Spleen (tissue), 11 donors: ENCODE results near the gene TDRD9. TPM values are rescaled to one million over a fixed set of nuclear protein-coding genes. Genes with fewer than 3 reads are reported as not detected.

Source experiments
- DNase-seq: peaks from one replicate; pipeline ENCODE4 v3.0.0-alpha.2; 2020
- H3K27ac ChIP-seq, 8 donors: fragments of 200-600 bp; sonication (generic) in 7 of 8; 1 replicate in 4 of 8; 2 replicates in 4 of 8; pipeline versions ENCODE4 v1.5.0 to v1.8.0; 2016 to 2021; ENCODE audit warnings: inconsistent platforms in 4 of 8, mild to moderate bottlenecking in 4 of 8, moderate library complexity in 1 of 8
- H3K27me3 ChIP-seq, 7 donors: fragments of 200-600 bp; sonication (generic) in 6 of 7; replicated peaks in 1 of 7; 1 replicate in 4 of 7; 2 replicates in 3 of 7; pipeline versions ENCODE4 v1.5.0 to v1.8.0; 2016 to 2021; ENCODE audit warnings: inconsistent platforms in 3 of 7, mild to moderate bottlenecking in 1 of 7
- H3K36me3 ChIP-seq, 6 donors: fragments of 200-600 bp; sonication (generic) in 5 of 6; 1 replicate in 4 of 6; 2 replicates in 2 of 6; pipeline versions ENCODE4 v1.5.0 to v1.8.0; 2016 to 2021; ENCODE audit warnings: inconsistent platforms in 2 of 6
- H3K4me1 ChIP-seq, 6 donors: fragments of 200-600 bp; sonication (generic) in 5 of 6; 1 replicate in 3 of 6; 2 replicates in 3 of 6; pipeline versions ENCODE4 v1.5.0 to v1.8.0; 2016 to 2021; ENCODE audit warnings: inconsistent platforms in 3 of 6
- H3K4me3 ChIP-seq, 8 donors: fragments of 200-600 bp; sonication (generic) in 7 of 8; 1 replicate in 4 of 8; 2 replicates in 4 of 8; pipeline versions ENCODE4 v1.5.0 to v1.8.0; 2016 to 2021; ENCODE audit warnings: inconsistent platforms in 4 of 8, mild to moderate bottlenecking in 4 of 8, moderate library complexity in 2 of 8
- H3K9me3 ChIP-seq, 8 donors: fragments of 200-600 bp; sonication (generic) in 7 of 8; 1 replicate in 4 of 8; 2 replicates in 4 of 8; pipeline versions ENCODE4 v1.5.0 to v1.8.0; 2016 to 2021; ENCODE audit warnings: inconsistent platforms in 4 of 8
- CTCF ChIP-seq, 11 experiments: fragments of 200-600 bp in 7 of 11; fragments of 450-650 bp in 4 of 11; sonication (generic) in 4 of 11; IDR thresholded peaks in 8 of 11; conservative IDR thresholded peaks in 3 of 11; 1 replicate in 7 of 11; 2 replicates in 4 of 11; pipeline versions ENCODE4 v1.4.0 to v1.8.0; 2016 to 2021; ENCODE audit warnings: antibody characterized with exemption in 11 of 11, inconsistent platforms in 4 of 11, mild to moderate bottlenecking in 1 of 11
- POLR2A ChIP-seq, 3 donors: fragments of 450-650 bp; IDR thresholded peaks; one replicate each; pipeline ENCODE4 v1.5.1; 2017; ENCODE audit warnings: antibody characterized with exemption in 3 of 3, mild to moderate bottlenecking in 1 of 3
- POLR2AphosphoS5 ChIP-seq, 3 donors: sonication (generic); formaldehyde crosslinking; IDR thresholded peaks; one replicate each; pipeline ENCODE4 v1.5.1; 2017; ENCODE audit warnings: antibody characterized with exemption in 3 of 3
- WGBS, 5 donors: extraction: QIAGEN DNeasy Blood & Tissue Kit in 3 of 5; methylation state at CpG; one replicate each; pipeline versions ENCODE4 v1.1.5 to v1.1.7; 2013 to 2018; 5-methylcytosine and 5-hydroxymethylcytosine counted together
- intact Hi-C: fragments of 100-400 bp; cut with DNase I; formaldehyde crosslinking; loops from one replicate; pipeline ENCODE4 v1.15.0; 2023; ENCODE audit warnings: low total_unique reads
- polyA plus RNA-seq, 3 donors: library from polyadenylated mRNA; stranded (reverse); fragments of 200-250 nt; gene quantifications; one replicate each; pipeline ENCODE4 v1.2.1, GENCODE V29; 2013
- total RNA-seq, 7 donors: library from RNA; depleted of rRNA in 3 of 7; stranded (reverse); fragments of >200 nt in 3 of 7; fragmentation: NEBNext Ultra II Directional in 4 of 7; extraction: Animal tissue kit (Norgen Biotek cat#: 25700) in 4 of 7; gene quantifications; one replicate each; pipeline versions ENCODE4 v1.1.0 to v1.2.1, GENCODE V29; 2016 to 2021
- donor health status: healthy with polysubstance abuse.
- donor health status: DM: no; HTN: no; CAD: no; lungs with moderate emphysema.
- donor health status: DM: no; HTN: no; CAD: no.
- donor health status: Bipolar disorder and iron deficiency.
- donor health status: healthy.
- donor health status: DM: no; HTN: no; CAD: no.
- donor health status: DM: yes; HTN: yes; CAD: no.

Gene TDRD9
- total and polyA plus RNA-seq, 10 donors, result 0.70 to 18.7 (median 8.0) TPM

- Histone ChIP-seq H3K9me3 (no peaks in the 10 kb centered on the region), H3K4me1 (no peaks in the 10 kb centered on the region), H3K27ac (no peak overlapping the region), H3K4me3 (no peak overlapping the region), H3K27me3 (peaks cover 0 to 18% (median 0%) of the 10 kb centered on the region in 7 donors), H3K36me3 (peaks cover 0 to 6% (median 0%) of the 10 kb centered on the region in 6 donors)
- WGBS, 5 donors, result 56 to 63% (median 59%) methylated on average over 11 of the region's 11 CpGs
- DNase-seq, result no peak
- intact Hi-C loops, result no loop called here
- no peak for TF ChIP-seq CTCF (IDR thresholded peaks at IDR 0.05 in 8 of 11, conservative IDR thresholded peaks at IDR 0.05 in 3 of 11)
- TF ChIP-seq POLR2AphosphoS5 (IDR thresholded peaks at IDR 0.05), result no peak
- TF ChIP-seq POLR2A (IDR thresholded peaks at IDR 0.05), result no peak
Observed at GRCh38 chr14:104016873-104017650, 88.8 kb downstream of the TDRD9 start.

GRCh38 chr14:104019029-104019428 is 90.8 kb downstream of the TDRD9 start:
- intact Hi-C loops, result no loop called here
- H3K36me3 ChIP-seq, result peaks cover 0 to 6% (median 0%) of the 10 kb centered on the region in 6 donors
- TF ChIP-seq POLR2AphosphoS5 (IDR thresholded peaks at IDR 0.05), result no peak
- TF ChIP-seq POLR2A (IDR thresholded peaks at IDR 0.05), result no peak
- no peak for TF ChIP-seq CTCF (IDR thresholded peaks at IDR 0.05 in 8 of 11, conservative IDR thresholded peaks at IDR 0.05 in 3 of 11)
- H3K9me3 ChIP-seq, result no peaks in the 10 kb centered on the region
- peaks cover 0 to 18% (median 0%) of the 10 kb centered on the region in 7 donors for H3K27me3 ChIP-seq
- 85 to 100% (median 97%) methylated on average over 1 of the region's 1 CpG for WGBS, 5 donors
- no peak for DNase-seq
- H3K4me1 ChIP-seq, result no peaks in the 10 kb centered on the region
- H3K4me3 ChIP-seq, result no peak overlapping the region
- H3K27ac ChIP-seq, result no peak overlapping the region

GRCh38 chr14:104019806-104020205 is 91.5 kb downstream of the TDRD9 start:
- no peaks in the 10 kb centered on the region for H3K4me1 ChIP-seq
- H3K27ac ChIP-seq, result no peak overlapping the region
- no peak for DNase-seq
- peaks cover 0 to 18% (median 0%) of the 10 kb centered on the region in 7 donors for H3K27me3 ChIP-seq
- no peaks in the 10 kb centered on the region for H3K9me3 ChIP-seq
- 78 to 85% (median 85%) methylated on average over 7 of the region's 7 CpGs for WGBS, 5 donors
- H3K36me3 ChIP-seq, result peaks cover 0 to 6% (median 0%) of the 10 kb centered on the region in 6 donors
- H3K4me3 ChIP-seq, result no peak overlapping the region
- intact Hi-C loops, result no loop called here
- TF ChIP-seq POLR2A (IDR thresholded peaks at IDR 0.05) (no peak), CTCF (IDR thresholded peaks at IDR 0.05 in 8 of 11, conservative IDR thresholded peaks at IDR 0.05 in 3 of 11) (no peak), POLR2AphosphoS5 (IDR thresholded peaks at IDR 0.05) (no peak)

GRCh38 chr14:104020471-104020870 is 92.2 kb downstream of the TDRD9 start:
- Histone ChIP-seq H3K27ac (no peak overlapping the region), H3K4me1 (no peaks in the 10 kb centered on the region), H3K36me3 (peaks cover 0 to 12% (median 0%) of the 10 kb centered on the region in 6 donors), H3K9me3 (no peaks in the 10 kb centered on the region), H3K27me3 (peaks cover 0 to 18% (median 0%) of the 10 kb centered on the region in 7 donors), H3K4me3 (no peak overlapping the region)
- DNase-seq, result no peak
- TF ChIP-seq POLR2A (IDR thresholded peaks at IDR 0.05) (no peak), POLR2AphosphoS5 (IDR thresholded peaks at IDR 0.05) (no peak)
- intact Hi-C loops, result no loop called here
- 81 to 92% (median 86%) methylated on average over 9 of the region's 9 CpGs for WGBS, 5 donors
